GM21717 (cell line): Measurements from ENCODE around the gene MYH14.

Experiments
- ATAC-seq: cut with Tn5 transposase; IDR thresholded peaks from one replicate; pipeline ENCODE4 v1.9.1; 2021; ENCODE audit warnings: mild to moderate bottlenecking, moderate library complexity; ENCODE audit not compliant: unreplicated experiment

MYH14 gene

DNA sequence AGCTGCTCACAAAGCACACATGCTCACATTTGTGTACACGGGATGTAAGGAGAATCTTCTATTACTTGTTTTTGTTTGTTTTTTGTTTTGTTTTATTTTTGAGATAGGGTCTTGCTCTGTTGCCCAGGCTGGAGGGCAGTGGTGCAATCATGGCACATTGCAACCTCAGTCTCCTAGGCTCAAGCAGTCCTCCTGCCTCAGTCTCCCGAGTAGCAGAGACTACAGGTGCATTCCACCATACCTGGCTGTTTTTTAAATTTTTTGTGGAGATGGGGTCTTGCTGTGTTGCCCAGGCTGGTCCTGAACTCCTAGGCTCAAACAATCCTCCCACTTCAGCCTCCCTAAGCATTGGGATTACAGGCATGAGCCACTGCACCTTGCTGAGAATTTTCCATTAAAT lies 83.9 kb downstream of the MYH14 start:
- no peak for ATAC-seq

DNA sequence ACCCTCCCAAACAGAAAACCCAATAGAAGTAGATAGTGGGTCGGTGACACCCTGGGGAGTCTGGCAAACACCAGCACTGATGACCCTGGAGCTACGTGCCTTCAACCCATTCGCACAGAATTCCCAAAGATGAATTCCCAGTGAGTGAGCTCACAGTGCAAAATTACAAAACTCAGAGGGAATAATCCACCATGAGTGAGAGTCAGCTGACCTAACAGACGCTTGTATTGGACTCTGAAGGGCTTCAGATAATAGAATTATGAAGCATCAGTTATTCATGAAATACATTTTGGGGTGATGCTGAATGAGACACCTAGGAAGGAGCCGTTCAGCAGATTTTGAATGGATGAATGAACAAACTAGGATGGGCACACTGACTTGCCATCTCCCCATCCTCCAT lies 85.5 kb downstream of the MYH14 start:
- no peak for ATAC-seq

DNA sequence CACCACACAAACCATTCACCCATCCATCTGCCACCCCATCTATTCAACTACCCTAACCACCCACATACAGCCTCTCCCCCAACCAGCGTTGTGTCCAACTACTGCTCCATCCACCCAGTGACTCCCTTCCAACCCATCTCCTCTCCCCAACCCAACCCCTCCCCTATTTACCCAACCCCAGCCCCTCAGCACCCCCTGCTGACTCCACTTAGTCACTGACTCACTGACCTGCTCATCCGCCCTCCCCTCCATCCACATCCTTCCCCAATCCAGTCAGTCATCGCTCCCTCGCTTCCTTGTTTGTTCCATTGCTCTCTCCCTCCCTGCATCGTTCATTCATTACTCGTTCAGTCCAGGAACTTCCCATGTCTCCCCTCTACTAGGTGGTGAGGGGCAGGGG lies 86.6 kb downstream of the MYH14 start:
- no peak for ATAC-seq

DNA sequence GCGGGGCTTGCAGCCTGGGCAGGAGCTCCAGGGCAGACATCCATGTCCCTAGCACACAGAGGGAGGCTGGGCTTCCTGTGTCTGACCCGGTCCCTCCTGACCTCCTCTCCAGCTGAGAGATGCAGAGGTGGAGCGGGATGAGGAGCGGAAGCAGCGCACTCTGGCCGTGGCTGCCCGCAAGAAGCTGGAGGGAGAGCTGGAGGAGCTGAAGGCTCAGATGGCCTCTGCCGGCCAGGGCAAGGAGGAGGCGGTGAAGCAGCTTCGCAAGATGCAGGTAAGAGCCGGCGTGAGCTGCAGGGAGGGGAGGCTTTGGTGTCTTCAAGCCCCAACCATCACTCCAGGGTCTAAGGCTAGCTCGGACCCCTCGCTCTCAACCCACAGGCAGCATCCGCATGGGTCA lies 87.4 kb downstream of the MYH14 start:
- no peak for ATAC-seq

DNA sequence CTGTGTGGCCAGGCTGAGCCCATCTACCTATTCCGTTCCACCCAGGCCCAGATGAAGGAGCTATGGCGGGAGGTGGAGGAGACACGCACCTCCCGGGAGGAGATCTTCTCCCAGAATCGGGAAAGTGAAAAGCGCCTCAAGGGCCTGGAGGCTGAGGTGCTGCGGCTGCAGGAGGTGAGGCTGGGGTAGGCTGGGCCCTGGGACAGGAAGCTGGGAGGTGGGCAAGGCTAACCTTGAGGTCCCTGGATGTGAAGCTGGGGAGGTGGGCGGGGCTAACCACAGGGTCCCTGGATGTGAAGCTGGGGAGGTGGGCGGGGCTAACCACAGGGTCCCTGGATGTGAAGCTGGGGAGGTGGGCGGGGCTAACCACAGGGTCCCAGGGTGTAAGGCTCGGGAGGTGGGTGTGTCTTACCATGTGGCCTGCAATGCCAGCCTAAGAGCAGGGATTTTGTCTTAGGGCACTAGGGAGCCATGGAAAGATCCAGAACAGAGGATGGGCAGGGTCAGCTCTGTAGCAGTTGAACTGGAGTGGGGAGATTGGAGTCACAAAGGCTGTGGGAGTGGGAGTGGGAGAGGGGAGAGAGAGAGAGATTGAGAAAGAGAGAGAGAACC lies 88.9 kb downstream of the MYH14 start:
- ATAC-seq, result no peak

DNA sequence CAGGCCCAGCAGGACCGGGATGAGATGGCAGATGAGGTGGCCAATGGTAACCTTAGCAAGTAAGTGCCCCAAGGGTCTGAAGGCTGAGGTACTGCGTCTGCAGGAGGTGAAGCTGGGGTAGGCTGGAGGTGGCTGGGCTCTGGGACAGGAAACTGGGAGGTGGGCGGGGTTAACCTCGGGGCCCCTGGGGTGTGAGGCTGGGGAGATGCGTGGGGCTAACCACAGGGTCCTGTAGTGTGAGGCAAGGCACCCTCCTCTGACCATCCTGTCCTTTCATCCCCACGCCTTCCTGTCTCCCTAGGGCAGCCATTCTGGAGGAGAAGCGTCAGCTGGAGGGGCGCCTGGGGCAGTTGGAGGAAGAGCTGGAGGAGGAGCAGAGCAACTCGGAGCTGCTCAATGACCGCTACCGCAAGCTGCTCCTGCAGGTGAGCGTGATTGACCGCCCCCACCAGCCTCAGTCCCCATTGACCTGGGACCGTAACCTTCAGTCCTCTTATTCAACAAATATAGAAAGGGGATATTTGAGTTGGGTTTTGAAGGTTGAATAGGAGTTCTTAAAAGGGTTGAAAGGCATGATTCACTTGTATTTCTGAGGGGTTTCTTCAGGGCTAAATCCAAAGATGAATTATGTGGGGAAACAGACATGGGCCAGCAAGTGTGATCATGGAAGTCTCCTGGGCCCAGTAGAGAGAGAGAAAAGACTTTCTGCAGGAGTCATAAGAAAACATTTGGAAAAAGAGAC lies 90.0 kb downstream of the MYH14 start:
- no peak for ATAC-seq

DNA sequence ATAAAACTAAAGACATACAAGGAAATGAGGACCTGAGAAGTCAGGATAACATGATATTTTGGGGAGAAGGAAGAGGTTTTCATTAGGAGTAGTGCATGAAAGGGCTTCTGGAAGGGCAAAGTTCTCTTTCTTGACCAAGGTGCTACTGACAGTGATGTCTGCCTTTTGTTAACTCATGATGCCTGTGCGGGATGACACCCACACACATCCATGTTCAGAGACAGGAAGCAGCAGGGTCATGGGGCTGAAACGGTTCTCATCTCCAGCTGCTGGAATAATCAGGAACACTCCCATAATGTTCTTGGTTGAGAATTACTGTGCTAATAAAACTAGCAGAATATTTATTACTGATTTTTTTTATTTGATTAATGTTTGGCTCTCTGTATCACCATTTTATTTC lies 96.6 kb downstream of the MYH14 start:
- ATAC-seq, result no peak

DNA sequence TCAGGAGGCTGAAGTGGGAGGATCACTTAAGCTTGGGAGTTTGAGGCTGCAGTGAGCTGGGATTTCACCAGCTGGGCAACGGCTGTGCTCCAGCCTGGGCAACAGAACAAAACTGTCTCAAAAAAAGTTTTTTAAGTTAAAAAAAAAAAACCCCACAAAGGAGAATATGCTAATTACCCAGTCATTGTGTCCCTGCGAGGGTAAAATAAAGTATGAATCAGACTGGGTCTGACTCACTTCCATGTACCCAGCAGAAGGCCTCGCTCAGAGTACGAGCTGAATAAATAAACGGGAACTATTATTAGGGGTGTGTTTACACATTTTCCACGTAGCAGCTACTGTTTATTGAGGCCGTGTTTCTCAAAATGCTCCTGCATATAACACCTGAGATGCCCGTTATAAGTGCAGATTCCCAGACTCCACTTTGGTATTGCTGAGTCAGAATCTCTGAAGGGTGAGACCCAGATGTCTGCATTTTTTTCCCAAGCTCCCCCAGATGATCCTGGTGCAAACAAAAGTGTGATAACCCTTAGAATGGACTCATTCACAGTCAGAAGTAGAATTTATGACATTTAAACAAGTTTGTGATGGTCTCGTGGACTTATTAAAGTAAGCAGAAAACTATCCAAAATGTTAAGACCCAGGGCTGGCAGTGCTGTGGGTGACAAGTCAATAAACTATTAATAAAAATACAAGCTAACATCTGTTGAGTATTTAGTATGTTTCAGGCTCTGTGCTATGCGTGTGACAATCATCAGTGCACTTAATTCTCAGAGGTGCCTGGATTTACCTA lies 97.6 kb downstream of the MYH14 start:
- ATAC-seq, result no peak

DNA sequence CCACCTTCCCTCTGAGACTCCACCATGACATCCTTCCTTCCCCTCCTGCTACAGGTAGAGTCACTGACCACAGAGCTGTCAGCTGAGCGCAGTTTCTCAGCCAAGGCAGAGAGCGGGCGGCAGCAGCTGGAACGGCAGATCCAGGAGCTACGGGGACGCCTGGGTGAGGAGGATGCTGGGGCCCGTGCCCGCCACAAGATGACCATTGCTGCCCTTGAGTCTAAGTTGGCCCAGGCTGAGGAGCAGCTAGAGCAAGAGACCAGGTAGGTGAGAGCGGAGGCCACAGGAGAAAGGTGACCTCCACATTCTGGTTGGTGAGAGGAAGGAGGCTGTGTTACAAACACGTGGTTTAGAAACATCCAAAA lies 98.2 kb downstream of the MYH14 start:
- no peak for ATAC-seq

DNA sequence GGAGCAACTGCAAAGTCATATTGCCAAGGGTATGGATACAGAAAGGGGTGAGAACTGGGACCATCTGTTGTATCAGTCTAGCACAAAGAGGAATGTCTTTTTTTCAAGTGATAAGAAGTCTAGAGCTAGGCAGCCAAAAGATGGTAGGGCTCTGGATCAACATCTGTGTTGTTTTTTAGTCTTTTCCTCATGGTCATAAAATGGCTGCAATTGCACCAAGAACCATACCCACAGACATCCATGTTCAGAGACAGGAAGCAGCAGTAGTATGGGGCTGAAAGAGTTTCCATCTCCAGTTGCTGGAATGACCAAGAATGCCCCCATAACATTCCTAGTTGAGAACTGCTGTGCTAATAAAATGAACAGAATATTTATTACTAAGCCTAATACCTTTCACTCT lies 100.1 kb downstream of the MYH14 start:
- ATAC-seq, result no peak

DNA sequence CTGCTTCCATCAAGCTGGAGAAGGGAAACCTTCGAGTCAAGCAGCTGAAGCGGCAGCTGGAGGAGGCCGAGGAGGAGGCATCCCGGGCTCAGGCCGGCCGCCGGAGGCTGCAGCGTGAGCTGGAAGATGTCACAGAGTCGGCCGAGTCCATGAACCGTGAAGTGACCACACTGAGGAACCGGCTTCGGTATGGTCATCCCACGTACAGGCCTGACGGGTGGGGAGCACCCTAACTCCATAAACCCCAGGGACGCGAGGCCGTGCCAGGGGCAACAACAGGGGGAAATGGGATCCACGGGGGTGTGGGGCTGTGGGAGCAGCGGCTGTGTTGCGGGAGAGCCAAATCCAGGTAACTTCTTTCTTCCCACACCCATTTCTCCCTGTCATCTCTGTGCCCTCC lies 105.6 kb downstream of the MYH14 start:
- no peak for ATAC-seq

DNA sequence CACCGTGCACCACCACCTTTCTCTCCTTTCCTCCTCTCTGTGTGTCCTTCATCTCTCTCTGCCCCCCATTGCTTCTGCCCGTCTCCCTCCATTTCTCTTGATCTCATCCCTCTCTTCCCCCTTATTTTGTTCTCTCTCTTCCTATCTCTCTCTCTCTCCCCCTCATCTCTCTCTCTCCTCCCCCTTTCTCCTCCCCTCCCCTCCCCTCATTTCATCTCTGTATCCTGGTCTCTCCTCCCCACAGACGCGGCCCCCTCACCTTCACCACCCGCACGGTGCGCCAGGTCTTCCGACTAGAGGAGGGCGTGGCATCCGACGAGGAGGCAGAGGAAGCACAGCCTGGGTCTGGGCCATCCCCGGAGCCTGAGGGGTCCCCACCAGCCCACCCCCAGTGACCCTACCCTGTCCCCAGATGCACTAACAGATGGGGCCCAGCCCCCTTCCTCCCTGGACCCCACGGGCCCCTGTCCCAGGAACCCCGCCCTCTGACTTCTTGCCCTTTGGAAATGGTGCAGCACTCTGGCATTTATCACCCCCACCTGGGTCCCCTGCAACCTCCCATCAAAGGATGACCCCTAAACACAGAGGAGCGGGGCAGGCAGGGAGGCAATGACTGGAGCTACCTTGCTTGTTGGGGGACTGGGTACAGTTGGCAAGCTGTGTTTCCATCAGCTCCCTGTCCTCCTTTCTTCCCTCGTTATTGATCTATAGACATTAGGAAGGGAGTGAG lies 106.1 kb downstream of the MYH14 start:
- ATAC-seq, result no peak

DNA sequence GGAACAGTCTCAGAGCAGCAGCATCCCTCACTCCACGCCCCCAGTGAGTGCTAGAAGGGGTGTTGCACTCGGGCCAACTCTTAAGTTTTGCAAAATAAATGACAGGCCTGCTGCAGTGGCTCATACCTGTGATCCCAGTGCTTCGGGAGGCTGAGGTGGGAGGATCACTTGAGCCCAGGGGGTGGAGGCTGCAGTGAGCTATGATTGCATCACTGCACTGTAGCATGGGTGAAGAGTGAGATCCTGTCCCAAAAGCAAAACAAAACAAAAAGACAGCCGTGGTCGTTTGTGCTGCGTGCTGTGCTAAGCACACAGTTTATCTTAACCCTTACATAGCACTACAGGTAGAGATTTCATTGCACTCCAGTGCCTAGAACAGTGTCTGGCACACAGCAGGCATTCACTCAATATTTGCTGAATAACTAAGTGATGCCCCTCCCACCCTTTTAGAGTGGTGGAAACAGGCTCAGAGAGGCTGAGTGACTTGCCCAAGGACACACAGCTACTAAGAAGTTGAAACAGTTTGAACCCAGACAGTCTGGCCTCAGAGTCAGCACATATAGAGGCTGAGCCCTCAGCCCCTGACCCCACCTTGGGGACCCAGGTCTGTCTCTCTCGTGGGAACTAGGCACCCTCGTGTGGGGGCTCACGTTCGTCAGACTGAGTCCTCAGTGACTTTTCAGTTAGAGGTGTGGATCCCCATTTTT lies 107.5 kb downstream of the MYH14 start:
- ATAC-seq, result no peak

DNA sequence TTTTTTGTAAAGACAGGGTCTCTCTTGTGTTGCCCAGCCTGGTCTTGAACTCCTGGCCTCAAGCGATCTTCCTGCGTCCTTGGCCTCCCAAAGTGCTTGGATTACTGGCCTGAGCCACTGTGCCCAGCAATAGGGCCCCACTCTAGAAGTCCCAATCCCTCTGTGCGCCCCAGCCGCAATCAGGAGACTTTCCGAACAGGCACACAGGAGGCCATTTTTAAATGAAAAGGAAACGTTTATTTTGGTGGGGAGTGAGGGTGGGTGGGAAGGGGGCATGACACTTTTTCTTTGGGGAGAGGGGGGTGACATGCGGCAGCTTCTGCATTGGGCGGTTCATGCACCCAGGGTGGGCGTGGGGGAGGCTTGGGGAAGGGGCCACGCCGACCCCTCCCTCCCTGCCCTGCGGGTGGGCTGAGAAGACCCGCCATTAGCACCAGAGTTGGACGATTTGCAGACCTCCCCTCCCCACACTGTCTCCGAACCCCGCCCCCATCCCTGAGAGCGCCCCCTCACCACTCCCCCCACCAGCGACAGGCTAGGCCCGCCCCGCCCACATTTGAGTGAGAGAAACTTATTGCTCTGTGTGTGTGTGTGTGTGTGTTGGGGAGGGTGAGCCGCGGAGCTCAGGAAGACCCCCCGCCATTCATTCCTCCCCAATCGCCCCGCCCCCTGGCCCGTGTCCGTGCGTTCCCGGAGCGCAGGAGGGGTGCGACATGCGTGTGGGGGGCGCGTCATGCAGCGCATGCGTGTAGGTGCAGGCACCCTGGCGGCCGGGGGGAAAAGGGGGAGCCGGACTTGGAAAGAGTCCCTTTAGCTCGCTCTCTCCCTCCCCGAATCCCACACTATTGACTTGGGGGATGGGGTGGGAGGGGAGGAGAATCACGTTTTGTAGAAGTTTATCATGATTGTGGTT lies 108.6 kb downstream of the MYH14 start:
- no peak for ATAC-seq

DNA sequence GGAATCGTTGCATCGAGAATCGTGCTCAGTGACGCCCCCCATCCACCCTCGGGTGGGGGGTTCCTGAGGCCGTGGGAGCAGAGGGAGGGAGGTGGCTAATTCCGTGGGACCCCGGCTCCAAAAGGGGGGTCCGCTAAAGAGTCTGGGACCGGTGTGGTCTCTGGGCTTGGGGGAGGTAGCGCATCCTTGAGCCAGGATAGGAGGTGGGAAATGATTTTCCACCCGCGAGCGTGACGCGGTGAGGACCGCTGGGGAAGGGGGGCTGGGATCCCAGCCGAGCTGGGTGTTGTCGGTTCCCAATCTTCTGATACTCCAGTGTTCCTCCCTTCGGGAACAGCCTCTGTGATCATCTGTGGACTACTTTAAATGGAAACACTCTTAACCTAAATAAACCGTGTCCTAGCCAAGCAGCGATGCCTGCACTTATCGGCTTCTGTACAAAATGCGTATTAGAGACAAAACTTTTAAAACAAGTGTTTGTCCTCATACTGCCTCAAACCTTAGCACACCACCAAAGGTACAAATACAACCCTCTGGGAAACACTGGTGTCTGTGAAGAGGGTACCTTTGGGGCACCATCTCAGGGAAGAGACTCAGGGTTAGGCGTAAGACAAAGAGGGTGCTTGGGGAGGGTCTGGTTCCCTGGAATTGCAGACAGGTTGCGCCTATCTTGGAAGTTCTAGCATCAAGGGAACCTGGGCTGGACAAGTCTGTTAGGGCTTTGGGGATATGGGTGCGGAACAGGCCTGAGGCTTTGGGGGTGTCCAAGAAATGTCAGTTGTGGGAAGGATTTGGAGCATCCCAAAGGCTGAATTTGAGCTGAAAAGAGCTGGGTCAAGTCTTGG lies 109.8 kb downstream of the MYH14 start:
- ATAC-seq, result no peak

DNA sequence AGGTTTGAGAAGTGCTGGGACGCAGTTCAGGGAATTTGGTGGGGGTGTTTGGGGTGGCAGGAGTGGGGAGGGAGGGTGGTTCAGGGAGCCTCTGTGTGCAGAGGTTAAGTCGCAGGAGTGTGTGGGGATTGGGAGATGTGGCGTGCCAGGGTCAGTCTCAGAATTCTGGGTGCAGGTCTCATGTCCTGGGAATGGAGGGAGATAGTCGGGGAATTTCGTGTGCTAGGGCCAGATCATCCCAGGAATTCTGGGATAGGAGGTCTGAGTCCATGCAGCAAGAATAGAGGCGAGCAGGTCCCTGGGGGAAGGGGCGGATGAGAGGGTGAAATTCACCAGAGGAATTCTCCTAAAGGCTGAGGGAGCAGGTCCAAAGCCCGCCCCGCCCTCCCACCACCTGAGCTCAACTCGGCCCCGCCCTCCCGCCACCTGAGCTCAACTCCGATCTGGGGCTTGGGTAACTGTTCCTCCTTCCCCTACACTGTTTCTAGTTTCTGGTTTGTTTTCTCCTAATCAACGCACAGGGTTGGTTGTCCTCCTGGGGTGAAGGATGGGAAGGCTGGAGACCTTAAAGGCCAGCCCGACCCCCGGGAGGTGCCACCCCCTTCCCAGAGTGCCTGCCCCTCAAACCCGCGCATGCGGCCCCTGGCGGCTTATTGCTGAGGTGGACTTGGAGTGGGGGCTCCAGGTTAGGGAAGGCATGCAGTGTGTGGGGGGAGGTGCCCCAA lies 110.6 kb downstream of the MYH14 start:
- no peak for ATAC-seq

DNA sequence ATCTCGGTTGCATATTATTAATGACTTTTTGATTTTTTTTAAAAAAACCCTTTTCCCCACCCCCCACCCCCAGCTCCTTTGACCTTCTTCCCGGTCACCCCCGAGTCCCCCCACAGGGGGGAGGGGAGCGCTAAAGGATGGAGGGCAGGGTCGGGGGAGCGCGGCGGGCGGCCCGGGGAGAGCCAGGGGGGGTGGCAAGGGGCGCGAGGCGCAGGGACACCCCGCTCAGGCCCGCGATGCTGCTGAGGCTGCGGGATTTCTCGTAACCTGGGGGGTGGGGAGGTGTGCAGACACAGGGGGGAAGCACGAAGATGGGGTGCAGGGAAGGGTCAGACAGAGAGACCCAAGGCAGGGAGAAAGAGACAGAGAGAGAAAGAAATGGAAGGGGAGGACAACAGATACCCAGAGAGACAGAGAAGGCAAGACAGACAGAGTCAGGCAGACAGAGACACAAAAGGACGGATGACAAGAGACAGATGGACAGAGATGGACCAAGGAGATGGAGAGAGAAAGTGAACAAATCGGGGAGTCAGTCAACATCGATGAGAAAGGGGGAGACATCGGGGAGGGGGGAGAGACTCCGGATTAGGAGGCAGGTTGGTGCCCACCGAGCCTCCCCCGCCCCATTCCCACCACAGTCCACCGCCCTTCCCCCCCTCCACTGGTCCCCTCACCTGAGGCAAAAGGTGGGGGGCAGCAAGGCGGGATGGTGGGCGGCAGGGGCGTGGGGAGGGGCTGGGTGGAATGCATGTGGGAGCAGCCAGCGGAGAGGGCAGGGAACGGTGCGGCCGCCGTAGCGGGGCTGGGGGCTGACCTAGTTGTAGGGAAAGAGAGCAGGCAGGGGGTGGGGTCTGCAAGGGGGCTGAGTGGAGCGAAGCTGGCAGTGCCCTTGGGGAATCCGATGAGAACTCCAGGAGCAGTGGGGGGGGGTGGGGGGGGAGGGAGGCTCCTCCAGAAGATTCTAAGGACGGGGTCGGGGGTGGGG lies 111.6 kb downstream of the MYH14 start:
- ATAC-seq, result no peak
